Measurements from ENCODE around the gene RAP2C.
A peak's percentile ranks its signal among the peaks of the same experiment; 100 is the strongest.

RAP2C gene

DNA sequence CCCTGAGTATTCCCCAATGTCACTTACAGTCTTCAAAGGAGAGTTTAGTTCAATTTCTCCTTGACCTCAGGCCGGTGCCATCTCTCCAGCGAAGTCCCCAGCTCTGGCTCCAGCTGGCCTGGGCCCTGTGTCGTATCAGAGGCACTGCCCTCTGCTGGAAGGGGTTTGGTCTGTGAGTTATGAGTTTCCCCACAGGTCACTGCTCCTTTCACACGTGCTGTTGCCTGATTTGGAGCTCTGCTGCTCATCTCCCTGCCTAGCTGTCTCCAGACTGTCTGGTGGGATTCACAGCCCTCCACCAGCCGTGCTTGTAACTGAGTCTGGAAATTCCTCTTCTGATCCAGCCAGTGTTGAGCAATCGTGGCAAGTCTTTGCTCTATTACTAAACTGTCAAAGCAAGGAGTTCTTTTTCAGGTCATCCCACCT is at the start of gene RAP2C:
Gene RAP2C, minus strand, starts transcription at position 105 of the 426 bp plus-strand sequence. CDS start 2,179 bp downstream, outside the sequence.
- peak within 1 kb of the TSS; percentile 72 for H3K4me3 ChIP-seq (replicated peaks; ENCODE audit: low read depth, low read length)
- peak; percentile 68 for DNase-seq (ENCODE audit: low read depth)
- TF ChIP-seq, protein P1, sequence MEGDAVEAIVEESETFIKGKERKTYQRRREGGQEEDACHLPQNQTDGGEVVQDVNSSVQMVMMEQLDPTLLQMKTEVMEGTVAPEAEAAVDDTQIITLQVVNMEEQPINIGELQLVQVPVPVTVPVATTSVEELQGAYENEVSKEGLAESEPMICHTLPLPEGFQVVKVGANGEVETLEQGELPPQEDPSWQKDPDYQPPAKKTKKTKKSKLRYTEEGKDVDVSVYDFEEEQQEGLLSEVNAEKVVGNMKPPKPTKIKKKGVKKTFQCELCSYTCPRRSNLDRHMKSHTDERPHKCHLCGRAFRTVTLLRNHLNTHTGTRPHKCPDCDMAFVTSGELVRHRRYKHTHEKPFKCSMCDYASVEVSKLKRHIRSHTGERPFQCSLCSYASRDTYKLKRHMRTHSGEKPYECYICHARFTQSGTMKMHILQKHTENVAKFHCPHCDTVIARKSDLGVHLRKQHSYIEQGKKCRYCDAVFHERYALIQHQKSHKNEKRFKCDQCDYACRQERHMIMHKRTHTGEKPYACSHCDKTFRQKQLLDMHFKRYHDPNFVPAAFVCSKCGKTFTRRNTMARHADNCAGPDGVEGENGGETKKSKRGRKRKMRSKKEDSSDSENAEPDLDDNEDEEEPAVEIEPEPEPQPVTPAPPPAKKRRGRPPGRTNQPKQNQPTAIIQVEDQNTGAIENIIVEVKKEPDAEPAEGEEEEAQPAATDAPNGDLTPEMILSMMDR (IDR thresholded peaks at IDR 0.05; ENCODE audit: low read length, missing control alignments) = peak; percentile 60

GRCh38 chrX:132267392-132267791 is 48.1 kb upstream of the RAP2C start:
- H3K4me3 ChIP-seq (replicated peaks; ENCODE audit: low read depth, low read length) = no peak overlapping the region
- TF ChIP-seq, protein P1 (IDR thresholded peaks at IDR 0.05; ENCODE audit: low read length, missing control alignments) = no peak
- DNase-seq (ENCODE audit: low read depth) = no peak

DNA sequence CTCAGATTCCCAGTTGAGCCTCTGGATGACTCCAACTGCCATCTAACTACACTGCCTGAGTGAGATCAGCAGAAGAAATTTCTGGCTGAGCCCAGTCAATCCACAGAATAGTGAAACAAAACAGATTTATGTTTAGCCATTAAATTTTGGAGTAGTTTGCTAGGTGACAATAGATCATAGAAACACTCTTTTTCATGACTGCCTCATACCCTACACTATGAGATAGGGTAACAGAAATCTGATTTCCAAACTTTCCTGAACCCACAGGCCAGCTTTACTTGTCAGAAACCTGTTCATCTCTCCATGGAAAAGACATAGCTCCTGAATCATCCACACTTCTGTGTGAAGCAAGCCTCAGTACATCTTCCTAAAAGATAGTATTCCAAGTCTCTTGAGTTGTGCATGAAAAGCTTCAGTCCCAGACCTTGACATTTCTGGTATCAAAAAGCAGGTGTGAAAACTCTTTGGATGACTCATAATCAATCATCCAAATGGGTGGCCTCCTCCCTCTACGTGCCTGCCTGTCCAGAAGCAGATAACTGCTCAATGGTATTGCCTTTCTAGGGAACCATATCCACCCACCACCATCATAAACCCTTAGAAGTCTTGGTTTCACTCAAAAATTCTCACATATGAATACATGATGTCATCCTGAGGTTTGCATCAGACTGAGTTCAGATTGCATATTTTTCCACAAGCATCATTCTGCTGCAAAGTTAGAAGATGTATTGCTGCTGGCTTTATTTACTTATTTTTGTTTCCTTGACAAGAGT is 47.5 kb upstream of the RAP2C start:
- DNase-seq (ENCODE audit: low read depth) = peak; percentile 49
- H3K4me3 ChIP-seq (replicated peaks; ENCODE audit: low read depth, low read length) = no peak overlapping the region
- TF ChIP-seq, protein P1 (IDR thresholded peaks at IDR 0.05; ENCODE audit: low read length, missing control alignments) = no peak

DNA sequence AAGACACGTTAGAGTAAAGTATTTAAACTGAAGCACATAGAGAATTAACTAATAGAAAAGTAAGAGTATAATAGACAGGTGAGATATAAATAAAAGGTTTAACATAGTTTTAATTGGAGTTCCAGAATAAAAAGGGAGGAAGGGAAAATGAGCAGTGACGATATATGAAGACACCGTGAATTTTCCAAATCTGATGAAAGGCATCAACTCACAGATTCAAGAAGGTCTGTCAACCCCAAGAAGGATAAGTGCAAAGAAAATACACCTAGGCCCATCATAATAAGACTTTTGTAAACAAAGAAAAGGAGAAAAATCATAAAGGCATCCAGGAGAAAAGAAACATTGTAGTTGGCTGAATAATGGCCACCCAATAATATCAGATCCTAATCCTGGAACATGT is 43.9 kb upstream of the RAP2C start:
- TF ChIP-seq, protein P1 (IDR thresholded peaks at IDR 0.05; ENCODE audit: low read length, missing control alignments) = no peak
- DNase-seq (ENCODE audit: low read depth) = no peak

DNA sequence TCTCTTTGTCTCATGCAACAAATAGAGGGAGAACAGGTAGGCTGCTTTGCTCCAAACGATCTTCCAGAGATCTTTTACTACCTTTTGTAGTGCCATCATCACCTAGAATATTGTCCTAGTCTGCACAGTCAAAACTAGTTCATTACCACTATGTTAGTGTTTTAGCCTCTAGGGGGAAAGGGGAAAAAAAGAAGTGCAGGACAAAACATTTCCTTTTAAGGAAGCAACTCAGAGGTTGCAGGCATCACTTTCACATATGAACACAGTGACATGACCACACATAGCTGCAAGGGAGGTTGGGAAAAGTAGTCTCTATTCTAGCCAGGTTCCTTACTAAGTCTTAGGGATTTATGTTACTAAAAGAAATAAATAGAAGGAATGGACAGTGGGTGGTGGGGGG is 39.3 kb upstream of the RAP2C start:
- TF ChIP-seq, protein P1 (IDR thresholded peaks at IDR 0.05; ENCODE audit: low read length, missing control alignments) = no peak
- DNase-seq (ENCODE audit: low read depth) = no peak
- H3K4me3 ChIP-seq (replicated peaks; ENCODE audit: low read depth, low read length) = no peak overlapping the region

More for the DNA sequence above, 43.9 kb upstream of the RAP2C start:
- no peak overlapping the region for H3K4me3 ChIP-seq (replicated peaks; ENCODE audit: low read depth, low read length)

GRCh38 chrX:132257116-132257515 is 37.9 kb upstream of the RAP2C start:
- no peak overlapping the region for H3K4me3 ChIP-seq (replicated peaks; ENCODE audit: low read depth, low read length)
- peak; percentile 11 for DNase-seq (ENCODE audit: low read depth)
- TF ChIP-seq, protein P1 (IDR thresholded peaks at IDR 0.05; ENCODE audit: low read length, missing control alignments) = no peak

GRCh38 chrX:132236121-132236520 is 16.9 kb upstream of the RAP2C start:
- no peak for DNase-seq (ENCODE audit: low read depth)
- no peak overlapping the region for H3K4me3 ChIP-seq (replicated peaks; ENCODE audit: low read depth, low read length)
- TF ChIP-seq, protein P1 (IDR thresholded peaks at IDR 0.05; ENCODE audit: low read length, missing control alignments) = no peak

Data from fibroblast of pulmonary artery (primary cell).